Measurements from ENCODE around the gene LRRC75B.

DNA sequence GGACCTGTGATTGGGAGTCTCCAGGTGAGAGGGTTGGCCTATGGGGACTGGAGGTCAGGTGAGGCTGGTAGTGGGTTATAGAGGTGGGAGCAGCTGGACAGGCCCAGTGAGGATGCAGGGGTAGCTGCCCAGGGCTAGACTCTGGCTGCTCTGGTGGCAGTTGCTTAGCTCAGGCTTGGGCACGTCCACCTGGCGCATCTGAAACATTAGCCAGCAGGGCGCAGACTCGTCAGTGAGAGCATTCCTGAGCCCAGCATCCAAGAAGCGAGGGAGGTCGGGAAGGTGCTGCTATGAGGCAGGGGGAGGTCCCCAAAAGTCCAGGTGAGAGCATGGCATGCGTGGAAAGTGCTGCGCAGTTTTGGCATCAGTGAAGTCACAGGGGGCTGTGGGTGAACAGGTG, 6.6 kb upstream of the LRRC75B start:
- TF ChIP-seq SIN3A (IDR thresholded peaks at IDR 0.05; ENCODE audit: borderline replicate concordance, insufficient read depth, low read length) (no peak), POLR2AphosphoS5 (IDR thresholded peaks at IDR 0.05; ENCODE audit: low read depth, low read length) (no peak), FOXP2 (optimal IDR thresholded peaks at IDR 0.05; ENCODE audit: borderline replicate concordance, extremely low read depth, extremely low read length, insufficient read depth) (no peak), TAF1 (IDR thresholded peaks at IDR 0.05; ENCODE audit: borderline replicate concordance, insufficient read depth, low read length) (no peak)

Measured in PFSK-1 (cell line).